Measurements from ENCODE around the gene HARS2.

HARS2 gene

DNA sequence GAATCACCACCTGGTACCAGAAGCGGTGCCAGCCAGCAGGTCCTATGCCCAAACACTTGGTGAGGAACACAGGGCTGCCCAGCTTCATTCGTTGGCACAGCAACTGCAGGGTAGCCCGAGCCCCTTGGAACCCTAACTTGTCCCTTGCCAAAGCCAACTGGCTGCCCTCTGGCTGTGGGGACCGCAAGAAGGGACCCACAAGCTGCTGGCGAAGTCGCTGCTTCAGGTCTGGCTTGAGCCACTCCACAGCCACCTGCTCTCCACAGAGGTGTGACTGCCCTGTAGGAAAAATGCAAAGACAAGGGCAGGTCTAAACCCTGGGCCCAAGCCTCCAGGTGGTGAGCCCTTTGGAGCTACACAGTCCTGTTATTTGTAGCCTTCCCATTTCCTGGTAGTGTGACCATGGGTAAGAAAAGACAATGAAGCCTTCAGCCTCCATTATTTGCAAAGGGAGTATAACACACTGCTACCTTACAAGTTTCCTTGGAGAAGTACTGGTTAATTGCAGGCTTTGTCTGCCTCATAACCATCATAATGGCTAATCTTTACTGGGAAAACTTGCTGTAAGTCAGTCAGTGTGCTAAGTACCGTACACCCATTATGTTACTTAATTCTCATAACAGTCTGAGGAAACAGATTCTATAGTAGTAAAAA is 19.7 kb upstream of the HARS2 start:
- Histone ChIP-seq H3K4me1 (peaks cover 8% of the 10 kb centered on the region; the same call in 1 of the 2 replicates), H3K36me3 (peaks cover 100% of the 10 kb centered on the region), H3K4me3 (no peak overlapping the region), H3K27ac (no peak overlapping the region), H3K27me3 (no peaks in the 10 kb centered on the region), H3K9ac (no peak overlapping the region), H3K9me3 (no peaks in the 10 kb centered on the region), H3K4me2 (no peak overlapping the region), H4K20me1 (peaks cover 50% of the 10 kb centered on the region)
- TF ChIP-seq Cebpa-rat (IDR thresholded peaks at IDR 0.05): no peak

DNA sequence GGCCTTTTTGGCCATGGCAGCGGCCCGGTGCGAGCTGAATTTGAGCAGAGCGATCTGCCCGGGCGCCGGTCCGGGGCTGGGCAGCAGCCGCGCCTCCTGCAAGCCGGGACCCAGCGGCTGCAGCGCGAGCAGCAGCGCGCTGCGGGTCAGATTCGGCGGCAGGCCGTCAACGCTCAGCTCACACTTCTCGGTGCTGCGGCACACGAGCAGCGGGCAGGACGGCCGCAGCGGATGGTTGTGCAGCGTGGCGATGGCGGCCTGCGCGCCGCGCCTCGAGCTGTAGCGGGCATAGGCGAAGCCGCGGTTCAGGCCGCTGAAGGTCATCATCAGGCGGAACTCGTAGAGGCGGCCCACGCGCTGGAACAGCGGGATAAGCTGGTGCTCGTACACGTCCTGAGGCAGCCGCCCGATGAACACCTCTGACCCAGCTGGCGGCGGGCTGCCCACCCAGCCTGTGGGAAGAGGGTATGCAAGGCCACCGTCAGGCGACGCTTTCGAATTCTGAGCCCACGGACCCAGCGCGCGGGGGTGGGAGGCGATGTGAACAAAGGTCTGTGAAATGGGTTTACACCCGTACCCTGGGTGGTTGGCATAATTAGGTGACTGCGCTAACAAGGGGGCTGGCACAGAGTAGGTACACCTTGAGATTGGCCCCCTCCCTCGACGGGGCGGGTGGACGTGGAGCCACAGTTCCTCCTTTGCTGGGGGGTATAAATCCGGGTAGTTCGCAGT is 18.6 kb upstream of the HARS2 start:
- H4K20me1 ChIP-seq: peaks cover 40% of the 10 kb centered on the region
- H3K9ac ChIP-seq: no peak overlapping the region
- H3K27ac ChIP-seq: no peak overlapping the region
- H3K4me1 ChIP-seq: no peaks in the 10 kb centered on the region
- H3K9me3 ChIP-seq: no peaks in the 10 kb centered on the region
- TF ChIP-seq Cebpa-rat (IDR thresholded peaks at IDR 0.05): no peak
- H3K4me3 ChIP-seq: no peak overlapping the region
- H3K27me3 ChIP-seq: no peaks in the 10 kb centered on the region
- H3K36me3 ChIP-seq: peaks cover 100% of the 10 kb centered on the region
- H3K4me2 ChIP-seq: no peak overlapping the region

DNA sequence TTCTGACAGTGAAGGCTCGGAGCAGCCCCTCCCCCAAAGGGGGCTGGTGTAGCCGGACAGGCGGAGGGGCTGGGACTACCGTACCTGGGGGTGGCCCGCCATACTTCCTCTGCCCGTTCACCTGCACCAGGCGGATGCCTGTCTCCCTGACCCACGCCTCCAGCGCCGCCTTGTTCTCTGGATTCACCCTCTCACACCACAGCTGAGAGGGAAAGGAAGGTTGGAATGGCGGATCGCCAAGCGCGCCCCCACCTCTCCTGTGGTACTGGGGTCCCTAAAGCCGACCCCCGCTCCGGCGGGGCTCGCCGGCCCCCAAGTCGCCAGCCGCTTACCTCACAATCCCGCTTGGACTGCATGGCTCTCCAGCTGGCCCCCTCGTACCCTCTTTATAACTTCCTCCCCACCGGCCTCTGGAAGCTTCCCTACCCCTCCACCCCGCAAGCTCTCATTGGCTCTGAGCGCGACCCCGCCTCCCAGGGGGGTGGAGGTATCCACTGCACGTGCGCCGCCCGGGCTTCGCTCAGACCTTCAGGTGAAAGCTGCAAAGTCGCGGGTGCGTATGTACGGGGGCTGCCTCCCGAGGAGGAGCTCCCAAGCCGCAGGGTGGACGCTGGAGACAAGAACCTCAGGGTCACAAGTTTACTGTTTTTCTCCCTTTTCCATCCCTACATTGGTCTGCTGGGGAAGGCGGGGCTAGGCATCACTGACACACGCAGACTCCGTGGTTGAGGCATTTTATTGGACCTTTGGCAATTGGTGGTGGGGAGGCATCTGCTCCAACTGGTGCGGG is 17.9 kb upstream of the HARS2 start, which contains the start of gene DND1:
Gene DND1 (minus strand): TSS at position 390 of the 790 bp plus-strand sequence. CDS start 34 bp downstream, at position 356.
- peaks cover 100% of the 10 kb centered on the region for H3K36me3 ChIP-seq
- H3K4me3 ChIP-seq: no peak within 1 kb of the TSS
- peaks cover 33% of the 10 kb centered on the region for H4K20me1 ChIP-seq
- H3K9me3 ChIP-seq: no peaks in the 10 kb centered on the region
- no peak within 1 kb of the TSS for H3K27ac ChIP-seq
- H3K27me3 ChIP-seq: no peaks in the 10 kb centered on the region
- no peak within 1 kb of the TSS for H3K4me2 ChIP-seq
- no peaks in the 10 kb centered on the region for H3K4me1 ChIP-seq
- no peak within 1 kb of the TSS for H3K9ac ChIP-seq
- no peak for TF ChIP-seq Cebpa-rat (IDR thresholded peaks at IDR 0.05)

DNA sequence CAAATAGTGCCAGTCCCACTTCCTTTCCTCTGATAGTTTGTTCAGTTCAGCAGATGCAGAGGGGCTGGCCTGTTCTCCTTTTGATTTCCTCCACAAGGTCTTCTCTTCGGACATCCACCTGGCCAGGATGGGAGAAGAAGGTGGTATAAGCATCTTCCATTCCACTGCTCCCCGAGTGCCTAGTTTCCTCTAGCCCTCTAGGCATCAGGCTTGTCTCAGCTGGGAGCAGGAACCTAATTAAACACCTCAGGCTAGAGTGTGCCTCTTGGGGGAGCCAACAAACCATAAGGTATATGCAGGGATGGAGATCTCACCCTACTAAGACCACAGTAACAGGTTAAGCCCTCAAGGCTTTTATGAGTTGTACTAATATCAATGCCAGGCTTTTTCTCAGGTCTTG is 17.0 kb upstream of the HARS2 start:
- no peaks in the 10 kb centered on the region for H3K4me1 ChIP-seq
- no peaks in the 10 kb centered on the region for H3K27me3 ChIP-seq
- H3K36me3 ChIP-seq: peaks cover 100% of the 10 kb centered on the region
- H3K4me3 ChIP-seq: no peak overlapping the region
- H3K4me2 ChIP-seq: no peak overlapping the region
- H4K20me1 ChIP-seq: peaks cover 24% of the 10 kb centered on the region
- H3K9ac ChIP-seq: no peak overlapping the region
- H3K9me3 ChIP-seq: no peaks in the 10 kb centered on the region
- H3K27ac ChIP-seq: no peak overlapping the region
- TF ChIP-seq Cebpa-rat (IDR thresholded peaks at IDR 0.05): no peak

DNA sequence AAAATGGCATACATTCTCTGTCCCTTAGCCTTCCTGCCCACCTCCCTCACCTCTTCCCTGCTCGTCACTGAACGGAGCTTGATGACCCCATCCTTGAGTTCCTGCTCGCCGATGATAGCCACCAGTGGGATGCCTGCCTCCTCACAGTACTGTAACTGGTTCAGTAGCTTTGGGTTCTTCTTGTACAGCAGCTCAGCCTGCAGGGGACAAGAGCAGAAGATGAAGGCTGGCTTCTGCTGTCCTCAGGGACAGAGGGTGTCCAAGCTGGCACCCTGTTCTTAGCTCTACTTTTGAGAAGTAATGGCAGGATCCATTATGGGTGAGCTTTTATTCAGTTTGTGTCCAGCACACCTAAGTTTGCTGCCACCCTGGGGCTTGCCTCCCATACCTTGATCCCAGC is 16.6 kb upstream of the HARS2 start:
- Histone ChIP-seq H4K20me1 (peaks cover 20% of the 10 kb centered on the region), H3K36me3 (peaks cover 100% of the 10 kb centered on the region)

DNA sequence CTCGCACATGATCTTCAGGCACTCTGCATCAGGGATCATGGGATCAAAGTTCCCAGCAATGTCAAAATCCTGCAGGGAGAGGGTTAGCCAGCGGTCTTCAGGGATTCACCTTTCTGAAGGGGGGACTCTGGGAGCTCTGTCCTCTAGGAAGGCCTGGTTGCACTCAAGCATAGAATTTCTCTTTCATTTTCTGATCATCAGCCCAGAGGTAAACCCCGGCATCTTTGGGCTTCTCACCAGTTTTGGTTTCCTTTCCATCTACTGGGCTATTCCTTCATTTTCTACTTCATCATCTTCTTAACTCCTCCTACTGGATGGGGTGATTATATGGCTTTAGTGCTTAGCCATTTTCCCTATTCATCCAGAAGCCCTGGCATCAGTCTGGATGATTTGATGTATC is 13.3 kb upstream of the HARS2 start:
- Histone ChIP-seq H3K4me2 (no peak overlapping the region), H3K36me3 (peaks cover 100% of the 10 kb centered on the region), H3K9ac (no peak overlapping the region), H3K4me3 (no peak overlapping the region), H3K9me3 (no peaks in the 10 kb centered on the region), H3K27ac (no peak overlapping the region), H3K4me1 (no peaks in the 10 kb centered on the region), H4K20me1 (peaks cover 9% of the 10 kb centered on the region; the same call in 1 of the 2 replicates), H3K27me3 (no peaks in the 10 kb centered on the region; the same call in 1 of the 2 replicates)
- no peak for TF ChIP-seq Cebpa-rat (IDR thresholded peaks at IDR 0.05)

More for the DNA sequence above, 16.6 kb upstream of the HARS2 start:
- TF ChIP-seq Cebpa-rat (IDR thresholded peaks at IDR 0.05): no peak
- Histone ChIP-seq H3K9me3 (no peaks in the 10 kb centered on the region), H3K4me1 (no peaks in the 10 kb centered on the region), H3K4me2 (no peak overlapping the region), H3K4me3 (no peak overlapping the region), H3K9ac (no peak overlapping the region), H3K27ac (no peak overlapping the region), H3K27me3 (no peaks in the 10 kb centered on the region)

DNA sequence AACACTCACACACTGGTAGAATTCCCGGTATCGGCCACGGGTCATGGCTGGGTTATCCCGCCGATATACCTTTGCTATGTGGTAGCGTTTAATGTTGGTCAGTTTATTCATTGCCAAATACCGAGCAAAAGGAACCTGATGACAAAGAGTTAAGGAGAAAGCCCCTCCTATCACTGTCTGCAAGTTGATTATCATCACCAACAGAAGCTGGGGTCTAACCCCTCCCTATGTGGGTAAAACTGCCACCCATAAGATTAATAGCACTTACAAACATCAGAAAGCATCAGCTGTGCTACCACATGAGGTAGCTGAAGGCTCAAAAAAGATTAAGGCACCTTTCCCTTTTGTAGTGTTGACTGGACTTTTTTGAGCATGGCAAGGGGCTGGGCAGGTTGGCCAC is 12.3 kb upstream of the HARS2 start:
- Histone ChIP-seq H3K27me3 (no peaks in the 10 kb centered on the region; the same call in 1 of the 2 replicates), H3K4me1 (no peaks in the 10 kb centered on the region), H3K9me3 (no peaks in the 10 kb centered on the region), H3K36me3 (peaks cover 100% of the 10 kb centered on the region), H3K4me3 (no peak overlapping the region), H3K9ac (no peak overlapping the region), H3K4me2 (no peak overlapping the region), H3K27ac (no peak overlapping the region), H4K20me1 (no peaks in the 10 kb centered on the region)
- TF ChIP-seq Cebpa-rat (IDR thresholded peaks at IDR 0.05): no peak

DNA sequence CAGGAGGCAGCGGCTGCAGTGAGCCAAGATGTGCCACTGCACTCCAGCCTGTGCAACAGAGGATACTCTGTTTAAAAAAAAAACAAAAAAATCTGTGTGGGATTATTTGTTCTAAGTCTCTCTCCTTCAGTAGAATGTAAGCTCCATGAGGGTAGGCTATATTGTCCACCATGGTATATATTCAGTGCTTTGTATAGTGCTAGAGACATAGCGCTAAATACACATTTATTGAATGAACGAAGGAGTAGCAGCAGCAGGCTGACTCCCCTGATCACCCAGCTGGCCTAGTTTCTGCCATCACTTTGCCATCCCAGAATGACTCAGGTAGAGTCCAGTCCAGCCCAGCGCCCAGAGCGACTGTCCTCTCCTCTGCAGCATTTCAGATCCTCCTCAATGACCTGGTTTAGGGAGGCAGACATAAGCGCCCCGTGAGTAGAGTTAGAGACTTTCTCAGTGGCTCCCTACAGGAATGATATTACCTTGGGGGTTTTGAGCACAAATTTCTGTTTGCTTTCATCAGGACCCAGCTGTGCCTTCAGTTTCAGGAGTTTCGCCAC is 801 bp upstream of the HARS2 start:
- H3K27ac ChIP-seq: peak overlapping the region; percentile 83
- no peak for TF ChIP-seq Cebpa-rat (IDR thresholded peaks at IDR 0.05)
- peaks cover 31% of the 10 kb centered on the region for H3K4me1 ChIP-seq
- H3K9ac ChIP-seq: peak overlapping the region; percentile 93
- peak overlapping the region; percentile 96 for H3K4me3 ChIP-seq
- peaks cover 59% of the 10 kb centered on the region for H3K36me3 ChIP-seq
- H3K4me2 ChIP-seq: peak overlapping the region; percentile 96
- no peaks in the 10 kb centered on the region for H3K27me3 ChIP-seq
- no peaks in the 10 kb centered on the region for H3K9me3 ChIP-seq
- H4K20me1 ChIP-seq: no peaks in the 10 kb centered on the region

DNA sequence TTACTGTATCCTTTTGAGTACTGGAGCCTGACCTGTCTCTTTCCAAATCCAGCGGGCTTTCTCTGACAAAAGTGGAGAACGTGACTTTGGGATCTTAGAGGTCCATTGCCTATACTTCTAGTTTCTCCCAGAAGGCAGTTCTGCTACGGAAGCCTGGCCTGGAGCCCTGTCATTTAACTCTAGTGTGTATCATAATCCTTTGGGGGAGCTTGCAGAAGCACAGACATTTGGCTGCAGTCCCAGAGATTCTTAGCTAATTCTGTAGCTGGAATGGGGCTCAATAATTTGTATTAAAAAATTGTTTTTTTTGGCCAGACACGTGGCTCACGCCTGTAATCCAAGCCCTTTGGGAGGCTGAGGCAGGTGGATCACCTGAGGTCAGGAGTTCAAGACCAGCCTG is 3.0 kb downstream of the HARS2 start:
- peaks cover 71% of the 10 kb centered on the region for H3K36me3 ChIP-seq
- H3K4me3 ChIP-seq: no peak overlapping the region
- H3K9me3 ChIP-seq: no peaks in the 10 kb centered on the region
- H3K4me1 ChIP-seq: peaks cover 31% of the 10 kb centered on the region
- no peak for TF ChIP-seq Cebpa-rat (IDR thresholded peaks at IDR 0.05)
- no peak overlapping the region for H3K9ac ChIP-seq
- no peaks in the 10 kb centered on the region for H3K27me3 ChIP-seq
- H4K20me1 ChIP-seq: no peaks in the 10 kb centered on the region
- no peak overlapping the region for H3K4me2 ChIP-seq
- H3K27ac ChIP-seq: no peak overlapping the region

All from BLaER1 (cell line).